Activated CD4-positive, alpha-beta memory T cell treated with anti-CD3 and anti-CD28 coated beads for 36 hours (primary cell): ENCODE results near the gene AADACL4. TPM values are rescaled to one million over a fixed set of nuclear protein-coding genes. Genes with fewer than 3 reads are reported as not detected.

Source experiments
- CTCF ChIA-PET: fragments of 350-600 bp; sonication (Branson Sonifier 250); formaldehyde crosslinking; loops from one replicate; lab custom pipeline; 2021; ENCODE audit warnings: antibody characterized with exemption, inconsistent platforms; lab: Charles Lee
- POLR2A ChIA-PET: fragments of 350-600 bp; sonication (Branson Sonifier 250); formaldehyde crosslinking; loops from one replicate; lab custom pipeline; 2021; ENCODE audit warnings: antibody characterized with exemption; lab: Charles Lee
- DNase-seq: peaks from one replicate; pipeline ENCODE4 v3.0.0-alpha.2; 2020
- H3K27ac Mint-ChIP-seq: one replicate; pipeline ENCODE4 v1.8.0; 2021; ENCODE audit warnings: mixed read lengths
- H3K27me3 Mint-ChIP-seq: one replicate; pipeline ENCODE4 v1.8.0; 2021; ENCODE audit warnings: mixed read lengths
- H3K36me3 Mint-ChIP-seq: one replicate; pipeline ENCODE4 v1.8.0; 2021; ENCODE audit warnings: mixed read lengths
- H3K4me1 Mint-ChIP-seq: one replicate; pipeline ENCODE4 v1.8.0; 2021; ENCODE audit warnings: low read depth, mixed read lengths
- H3K4me3 Mint-ChIP-seq: one replicate; pipeline ENCODE4 v1.8.0; 2021; ENCODE audit warnings: mild to moderate bottlenecking, mixed read lengths
- H3K9me3 Mint-ChIP-seq: one replicate; pipeline ENCODE4 v1.8.0; 2021; ENCODE audit warnings: mixed read lengths
- intact Hi-C: fragments of 100-400 bp; cut with micrococcal nuclease; formaldehyde crosslinking; loops from one replicate; pipeline ENCODE4 v1.15.1; 2023
- total RNA-seq, 2 experiments: library from RNA; stranded (reverse); gene quantifications; one replicate each; pipeline ENCODE4 v1.2.3, GENCODE V29; 2021

The AADACL4 gene
- not detected for total RNA-seq

- ChIA-PET CTCF (no interaction called here), POLR2A (no interaction called here)
- no peak for DNase-seq
- peaks cover 1% of the 10 kb centered on the region for H3K27me3 Mint-ChIP-seq
- no peaks in the 10 kb centered on the region for H3K4me1 Mint-ChIP-seq
- peaks cover 26% of the 10 kb centered on the region for H3K9me3 Mint-ChIP-seq
- H3K4me3 Mint-ChIP-seq: no peak within 1 kb of the TSS
- no peak within 1 kb of the TSS for H3K27ac Mint-ChIP-seq
- H3K36me3 Mint-ChIP-seq: peaks cover 6% of the 10 kb centered on the region
- intact Hi-C loops: no loop called here
These were observed at the start of gene AADACL4 for GRCh38 chr1:12643785-12644184. Gene AADACL4 (plus strand): TSS chr1:12644085. CDS start chr1:12644547, 462 bp downstream.

- Mint-ChIP-seq H3K27ac (no peak overlapping the region), H3K27me3 (no peaks in the 10 kb centered on the region)
These were observed 49.4 kb upstream of the AADACL4 start for GRCh38 chr1:12594490-12594889.

DNA sequence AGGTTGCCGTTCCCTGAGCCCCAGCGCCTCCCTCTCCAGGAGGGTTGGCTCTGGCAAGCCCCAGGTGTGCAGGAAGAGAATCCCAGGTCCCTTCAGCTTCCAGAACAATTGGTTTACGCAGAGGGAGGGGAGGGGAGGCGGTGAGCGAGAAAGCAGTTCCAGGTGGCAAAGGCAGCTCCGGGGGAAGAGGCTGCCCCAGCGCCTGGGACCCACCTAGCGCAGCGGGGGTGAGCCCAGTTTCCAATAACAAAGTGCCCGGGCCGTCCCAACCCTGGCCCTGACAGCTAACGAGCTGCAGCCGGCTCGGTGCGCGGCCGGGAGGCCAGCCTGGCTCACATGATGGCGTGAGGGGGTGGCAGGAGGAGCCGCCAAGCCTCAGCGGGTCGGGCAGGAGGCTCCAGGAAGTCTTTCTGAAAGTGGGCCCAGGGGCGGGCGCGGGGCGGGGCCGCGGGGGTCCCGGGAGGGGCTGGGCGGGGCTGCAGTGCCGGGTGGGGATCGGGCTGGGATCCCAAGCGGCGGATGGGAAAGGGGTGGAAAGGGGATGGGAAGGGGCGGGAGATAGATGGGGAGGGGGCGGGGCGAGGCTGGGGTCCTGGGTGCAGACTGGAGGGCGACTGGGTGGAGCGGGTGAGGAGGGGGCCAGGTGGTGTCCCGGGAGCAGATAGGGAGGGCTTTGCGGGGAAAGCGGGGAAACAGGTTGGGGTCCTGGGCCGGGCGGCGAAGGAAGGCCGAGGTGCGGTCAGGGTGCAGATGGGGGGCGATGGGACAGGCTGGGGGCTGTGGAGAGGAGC is 48.7 kb upstream of the AADACL4 start:
- DNase-seq: peak; percentile 52
- Mint-ChIP-seq H3K27me3 (no peaks in the 10 kb centered on the region), H3K4me1 (peaks cover 28% of the 10 kb centered on the region), H3K27ac (no peak overlapping the region), H3K36me3 (peaks cover 1% of the 10 kb centered on the region), H3K4me3 (peak overlapping the region; percentile 52), H3K9me3 (no peaks in the 10 kb centered on the region)
- POLR2A ChIA-PET: no interaction called here
- CTCF ChIA-PET: interaction anchor here (0.6 to 1.8 kb wide), 4 partner anchors 20 to 193 kb away, joined by 3 to 5 read pairs (median 4); no protein-coding TSS in a partner anchor
- intact Hi-C loops: no loop called here

More at GRCh38 chr1:12594490-12594889, 49.4 kb upstream of the AADACL4 start:
- intact Hi-C loops: no loop called here
- CTCF ChIA-PET: interaction anchor here (0.6 to 1.8 kb wide), 3 partner anchors 21 to 192 kb away, joined by 3 to 5 read pairs (median 4); no protein-coding TSS in a partner anchor
- peaks cover 1% of the 10 kb centered on the region for H3K36me3 Mint-ChIP-seq
- H3K4me1 Mint-ChIP-seq: peaks cover 28% of the 10 kb centered on the region
- peak overlapping the region; percentile 52 for H3K4me3 Mint-ChIP-seq
- no peaks in the 10 kb centered on the region for H3K9me3 Mint-ChIP-seq
- DNase-seq: no peak
- POLR2A ChIA-PET: no interaction called here

- H3K36me3 Mint-ChIP-seq: peaks cover 1% of the 10 kb centered on the region
- H3K4me1 Mint-ChIP-seq: peaks cover 29% of the 10 kb centered on the region
- POLR2A ChIA-PET: no interaction called here
- H3K9me3 Mint-ChIP-seq: no peaks in the 10 kb centered on the region
- intact Hi-C loops: no loop called here
- CTCF ChIA-PET: interaction anchor here (1.4 kb wide), 1 partner anchor 25 kb away, joined by 4 read pairs; no protein-coding TSS in a partner anchor
- H3K27me3 Mint-ChIP-seq: no peaks in the 10 kb centered on the region
- peak; percentile 32 for DNase-seq
- H3K4me3 Mint-ChIP-seq: peak overlapping the region; percentile 45
- no peak overlapping the region for H3K27ac Mint-ChIP-seq
These were observed 48.2 kb upstream of the AADACL4 start for GRCh38 chr1:12595757-12596006.

DNA sequence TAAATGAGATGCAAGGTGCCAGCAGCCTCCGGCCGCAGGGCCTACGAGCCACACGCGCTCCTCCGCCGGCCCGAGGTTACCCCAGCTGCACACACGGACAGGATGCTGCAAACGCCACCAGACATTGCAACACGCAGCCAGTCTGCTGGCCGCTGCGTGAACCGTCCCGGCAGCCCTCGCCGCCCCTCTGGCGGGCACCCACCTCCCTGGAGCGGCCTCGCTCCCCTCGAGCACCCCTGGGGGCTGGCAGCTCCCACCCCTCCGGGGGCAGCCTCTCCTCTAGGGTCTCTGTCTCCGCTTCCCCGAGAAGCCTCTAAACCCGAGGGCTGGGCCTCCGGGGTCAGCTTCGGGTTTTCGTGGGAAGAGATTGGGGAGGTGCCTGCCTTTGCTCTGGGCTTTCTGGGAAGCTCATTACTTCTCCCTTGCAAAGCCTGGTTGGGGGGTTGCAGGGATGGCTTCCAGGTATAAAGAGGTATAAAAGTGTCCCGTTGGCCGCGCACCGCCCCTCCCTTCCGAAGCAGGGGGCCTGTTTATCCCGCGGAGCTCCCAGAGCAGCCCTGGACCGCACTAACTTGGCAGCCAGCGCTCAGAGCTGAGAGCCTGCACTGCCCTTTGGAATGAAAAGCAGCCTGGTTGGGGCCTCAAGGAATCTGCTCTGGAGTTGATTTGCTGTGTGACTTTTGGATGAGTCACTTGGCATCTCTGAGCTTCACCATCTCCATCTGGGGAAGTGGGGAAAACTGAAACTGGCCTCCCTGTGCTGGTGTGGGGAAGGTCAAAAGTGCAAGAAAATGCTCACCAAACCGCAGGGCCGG is 47.7 kb upstream of the AADACL4 start:
- Mint-ChIP-seq H3K27me3 (no peaks in the 10 kb centered on the region), H3K4me1 (peaks cover 34% of the 10 kb centered on the region), H3K36me3 (no peaks in the 10 kb centered on the region), H3K9me3 (no peaks in the 10 kb centered on the region), H3K27ac (no peak overlapping the region), H3K4me3 (peak overlapping the region; percentile 45)
- intact Hi-C loops: no loop called here
- POLR2A ChIA-PET: no interaction called here
- CTCF ChIA-PET: interaction anchor here (0.6 to 1.4 kb wide), 2 partner anchors 24 kb away, joined by 3 to 4 read pairs; no protein-coding TSS in a partner anchor
- no peak for DNase-seq

- no peak overlapping the region for H3K27ac Mint-ChIP-seq
- CTCF ChIA-PET: no interaction called here
- no peaks in the 10 kb centered on the region for H3K9me3 Mint-ChIP-seq
- no peak for DNase-seq
- POLR2A ChIA-PET: no interaction called here
- H3K4me1 Mint-ChIP-seq: peaks cover 50% of the 10 kb centered on the region
- H3K4me3 Mint-ChIP-seq: no peak overlapping the region
- no peaks in the 10 kb centered on the region for H3K27me3 Mint-ChIP-seq
- intact Hi-C loops: no loop called here
- H3K36me3 Mint-ChIP-seq: no peaks in the 10 kb centered on the region
These were observed 46.1 kb upstream of the AADACL4 start for GRCh38 chr1:12597792-12598191.

DNA sequence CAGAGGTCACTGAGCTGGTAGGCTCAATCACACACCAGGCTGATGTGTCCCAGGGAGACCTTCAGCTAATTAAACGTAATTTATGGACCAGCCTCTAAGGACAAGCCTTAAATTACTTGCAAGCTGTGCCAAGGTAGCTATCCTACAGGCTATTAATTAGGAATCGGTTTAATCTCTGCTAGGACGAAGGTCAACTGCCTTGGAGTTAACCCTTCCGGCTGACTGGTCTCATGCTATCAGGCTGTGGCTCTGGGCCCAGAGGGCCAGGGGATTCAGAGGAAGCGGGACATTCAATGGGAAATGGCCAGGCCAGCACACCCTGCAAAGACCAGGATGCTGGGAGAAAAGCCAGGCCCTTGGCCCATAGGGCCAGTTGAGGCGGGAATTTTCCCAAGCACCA is 44.9 kb upstream of the AADACL4 start:
- intact Hi-C loops: no loop called here
- H3K27me3 Mint-ChIP-seq: no peaks in the 10 kb centered on the region
- DNase-seq: no peak
- H3K9me3 Mint-ChIP-seq: no peaks in the 10 kb centered on the region
- H3K36me3 Mint-ChIP-seq: peaks cover 2% of the 10 kb centered on the region
- peaks cover 57% of the 10 kb centered on the region for H3K4me1 Mint-ChIP-seq
- no peak overlapping the region for H3K27ac Mint-ChIP-seq
- no peak overlapping the region for H3K4me3 Mint-ChIP-seq
- POLR2A ChIA-PET: no interaction called here
- CTCF ChIA-PET: interaction anchor here (0.6 to 0.9 kb wide), 3 partner anchors 9 to 301 kb away, joined by 3 read pairs; no protein-coding TSS in a partner anchor

DNA sequence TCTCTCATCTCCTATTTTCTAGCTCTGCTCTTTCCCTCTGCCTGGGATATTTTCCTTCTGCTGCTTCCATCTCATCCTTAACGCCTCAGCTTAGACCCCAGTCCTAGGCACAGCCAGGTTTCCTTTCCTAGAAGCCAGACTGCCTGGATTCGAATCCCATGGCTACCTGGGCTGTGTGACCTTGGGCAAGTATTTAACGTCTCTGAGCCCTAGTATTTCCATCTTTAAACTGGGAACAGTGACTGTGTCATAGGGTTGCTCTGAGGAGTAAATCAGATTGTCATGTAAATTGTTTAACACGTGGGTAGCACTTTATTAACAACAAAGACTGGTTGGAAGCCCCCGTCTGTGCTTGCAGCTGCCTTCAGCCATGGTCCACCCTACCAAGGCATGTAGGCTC is 44.2 kb upstream of the AADACL4 start:
- intact Hi-C loops: loop anchor here (5.0 kb wide), 1 partner anchor 87 kb away; no protein-coding TSS in a partner anchor
- Mint-ChIP-seq H3K27ac (no peak overlapping the region), H3K4me3 (no peak overlapping the region), H3K36me3 (peaks cover 5% of the 10 kb centered on the region), H3K9me3 (no peaks in the 10 kb centered on the region), H3K27me3 (no peaks in the 10 kb centered on the region), H3K4me1 (peaks cover 57% of the 10 kb centered on the region)
- CTCF ChIA-PET: no interaction called here
- no peak for DNase-seq
- POLR2A ChIA-PET: no interaction called here

DNA sequence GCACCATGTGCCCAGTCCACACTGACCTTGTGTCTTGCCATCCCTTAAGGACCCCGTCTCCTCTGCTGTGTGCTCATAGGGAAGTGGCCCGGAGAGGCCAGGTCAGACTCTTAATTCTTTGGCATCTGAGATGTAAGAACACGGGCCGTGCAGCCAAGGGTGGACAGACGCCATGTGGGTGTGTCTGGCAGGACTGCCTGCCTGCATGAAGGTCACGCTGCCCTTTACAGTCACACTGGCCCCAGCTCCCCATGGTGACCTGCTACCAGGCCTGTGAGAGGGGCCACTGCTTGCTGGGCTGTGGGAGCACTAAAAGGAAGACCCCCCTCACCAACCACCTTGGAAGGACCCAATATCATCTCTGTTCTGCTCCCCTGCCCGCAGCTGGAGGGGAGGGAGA is 43.5 kb upstream of the AADACL4 start:
- peaks cover 56% of the 10 kb centered on the region for H3K4me1 Mint-ChIP-seq
- no peak overlapping the region for H3K27ac Mint-ChIP-seq
- H3K9me3 Mint-ChIP-seq: no peaks in the 10 kb centered on the region
- H3K36me3 Mint-ChIP-seq: peaks cover 5% of the 10 kb centered on the region
- no peaks in the 10 kb centered on the region for H3K27me3 Mint-ChIP-seq
- DNase-seq: no peak
- ChIA-PET CTCF (interaction anchor here (0.7 to 3.0 kb wide), 6 partner anchors 9 to 476 kb away, joined by 3 to 38 read pairs (median 6); partner anchors contain the start of gene DHRS3), POLR2A (no interaction called here)
- intact Hi-C loops: loop anchor here (5.0 kb wide), 1 partner anchor 88 kb away; no protein-coding TSS in a partner anchor
- H3K4me3 Mint-ChIP-seq: no peak overlapping the region

- intact Hi-C loops: loop anchor here (5.0 kb wide), 1 partner anchor 89 kb away; no protein-coding TSS in a partner anchor
- peaks cover 59% of the 10 kb centered on the region for H3K4me1 Mint-ChIP-seq
- H3K36me3 Mint-ChIP-seq: peaks cover 5% of the 10 kb centered on the region
- peak; percentile 68 for DNase-seq
- POLR2A ChIA-PET: interaction anchor here (1.0 to 1.5 kb wide), 2 partner anchors 15 to 17 kb away, joined by 4 to 6 read pairs; partner anchors contain the start of gene DHRS3
- CTCF ChIA-PET: interaction anchor here (0.7 to 3.0 kb wide), 14 partner anchors 10 to 477 kb away, joined by 3 to 38 read pairs (median 3); partner anchors contain the start of gene DHRS3
- no peak overlapping the region for H3K4me3 Mint-ChIP-seq
- no peaks in the 10 kb centered on the region for H3K9me3 Mint-ChIP-seq
- no peak overlapping the region for H3K27ac Mint-ChIP-seq
- no peaks in the 10 kb centered on the region for H3K27me3 Mint-ChIP-seq
These were observed 42.8 kb upstream of the AADACL4 start for GRCh38 chr1:12600880-12601633.
